SU-DHL-6 (cell line): ENCODE data around the gene PGA4.

ENCODE experiments used
- H2AFZ ChIP-seq: fragments of 200-600 bp; sonication (generic); 2 replicates; pipeline ENCODE4 v1.6.1; 2014; ENCODE audit warnings: low read depth, mild to moderate bottlenecking, moderate library complexity, mixed read lengths, antibody characterized with exemption, low read length; ENCODE audit not compliant: severe bottlenecking
- H3F3A ChIP-seq: fragments of 200-600 bp; shearing (Covaris generic); 2 replicates; pipeline ENCODE4 v1.6.0; 2016; ENCODE audit warnings: antibody characterized with exemption, mild to moderate bottlenecking; ENCODE audit not compliant: insufficient read depth
- H3K27ac ChIP-seq: fragments of 200-600 bp; sonication (generic); 2 replicates; pipeline ENCODE4 v1.5.1; 2016; ENCODE audit warnings: low read depth, mild to moderate bottlenecking, low read length, moderate library complexity, mixed read lengths
- H3K27me3 ChIP-seq: fragments of 200-600 bp; sonication (generic), shearing (Covaris generic); 2 replicates; pipeline ENCODE4 v1.6.0; 2014; ENCODE audit warnings: mild to moderate bottlenecking, low read length
- H3K36me3 ChIP-seq: fragments of 200-600 bp; sonication (generic); 2 replicates; pipeline ENCODE4 v1.6.1; 2014; ENCODE audit warnings: mild to moderate bottlenecking, low read length, mixed read lengths
- H3K4me2 ChIP-seq: fragments of 300-600, 200-600 bp; shearing (Covaris generic), sonication (generic); 2 replicates; pipeline ENCODE4 v1.6.0; 2014; ENCODE audit warnings: low read length, low read depth, mild to moderate bottlenecking; ENCODE audit not compliant: poor library complexity, severe bottlenecking
- H3K4me3 ChIP-seq: fragments of 200-600 bp; sonication (generic); 2 replicates; pipeline ENCODE4 v1.5.1; 2014; ENCODE audit warnings: antibody characterized with exemption, low read length, mild to moderate bottlenecking, mixed read lengths; ENCODE audit not compliant: insufficient read depth, poor library complexity, severe bottlenecking
- H3K79me2 ChIP-seq: fragments of 200-600 bp; sonication (generic); 2 replicates; pipeline ENCODE4 v1.6.1; 2014; ENCODE audit warnings: mild to moderate bottlenecking, low read length, moderate library complexity; ENCODE audit not compliant: insufficient read depth
- H3K9ac ChIP-seq: fragments of 200-600 bp; sonication (generic); 2 replicates; pipeline ENCODE4 v1.7.0; 2014; ENCODE audit warnings: mild to moderate bottlenecking, low read length
- H3K9me2 ChIP-seq: fragments of 200-600 bp; sonication (generic); replicated peaks from 2 replicates; pipeline ENCODE4 v1.6.1; 2014; ENCODE audit warnings: low read length; ENCODE audit not compliant: insufficient read depth
- H3K9me3 ChIP-seq: fragments of 200-600 bp; sonication (generic); 2 replicates; pipeline ENCODE4 v1.6.1; 2014; ENCODE audit warnings: low read length, mixed read lengths; ENCODE audit not compliant: insufficient read depth
- H4K20me1 ChIP-seq: fragments of 200-600 bp; sonication (generic); 2 replicates; pipeline ENCODE4 v1.6.1; 2014; ENCODE audit warnings: low read depth, mild to moderate bottlenecking, antibody characterized with exemption, low read length, moderate library complexity, mixed read lengths
- EZH2phosphoT487 ChIP-seq: fragments of 200-600 bp; sonication (generic), shearing (Covaris generic); conservative IDR thresholded peaks from 2 replicates; pipeline ENCODE4 v1.6.1; 2018; ENCODE audit warnings: mild to moderate bottlenecking, antibody characterized with exemption, low read length, moderate library complexity, mixed read lengths
- TF ChIP-seq, protein P1 (sequence below): fragments of 200-600 bp; sonication (generic); IDR thresholded peaks from one replicate; pipeline ENCODE4 v1.5.1; 2017; ENCODE audit warnings: antibody characterized with exemption, mild to moderate bottlenecking, low read length, moderate library complexity; ENCODE audit not compliant: insufficient read depth, poor library complexity, severe bottlenecking

The PGA4 gene

GRCh38 chr11:61194169-61194671, 27.9 kb upstream of the PGA4 start:
- Histone ChIP-seq H3K79me2 (no peaks in the 10 kb centered on the region), H3K27me3 (no peaks in the 10 kb centered on the region), H3K9me2 (no peaks in the 10 kb centered on the region), H3K9me3 (no peaks in the 10 kb centered on the region), H3K9ac (no peak overlapping the region), H3F3A (no peaks in the 10 kb centered on the region), H3K4me2 (no peak overlapping the region), H3K27ac (no peak overlapping the region), H4K20me1 (no peaks in the 10 kb centered on the region), H3K36me3 (no peaks in the 10 kb centered on the region), H2AFZ (no peak overlapping the region), H3K4me3 (no peak overlapping the region)
- TF ChIP-seq, protein P1, sequence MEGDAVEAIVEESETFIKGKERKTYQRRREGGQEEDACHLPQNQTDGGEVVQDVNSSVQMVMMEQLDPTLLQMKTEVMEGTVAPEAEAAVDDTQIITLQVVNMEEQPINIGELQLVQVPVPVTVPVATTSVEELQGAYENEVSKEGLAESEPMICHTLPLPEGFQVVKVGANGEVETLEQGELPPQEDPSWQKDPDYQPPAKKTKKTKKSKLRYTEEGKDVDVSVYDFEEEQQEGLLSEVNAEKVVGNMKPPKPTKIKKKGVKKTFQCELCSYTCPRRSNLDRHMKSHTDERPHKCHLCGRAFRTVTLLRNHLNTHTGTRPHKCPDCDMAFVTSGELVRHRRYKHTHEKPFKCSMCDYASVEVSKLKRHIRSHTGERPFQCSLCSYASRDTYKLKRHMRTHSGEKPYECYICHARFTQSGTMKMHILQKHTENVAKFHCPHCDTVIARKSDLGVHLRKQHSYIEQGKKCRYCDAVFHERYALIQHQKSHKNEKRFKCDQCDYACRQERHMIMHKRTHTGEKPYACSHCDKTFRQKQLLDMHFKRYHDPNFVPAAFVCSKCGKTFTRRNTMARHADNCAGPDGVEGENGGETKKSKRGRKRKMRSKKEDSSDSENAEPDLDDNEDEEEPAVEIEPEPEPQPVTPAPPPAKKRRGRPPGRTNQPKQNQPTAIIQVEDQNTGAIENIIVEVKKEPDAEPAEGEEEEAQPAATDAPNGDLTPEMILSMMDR: no peak
- no peak for TF ChIP-seq EZH2phosphoT487

DNA sequence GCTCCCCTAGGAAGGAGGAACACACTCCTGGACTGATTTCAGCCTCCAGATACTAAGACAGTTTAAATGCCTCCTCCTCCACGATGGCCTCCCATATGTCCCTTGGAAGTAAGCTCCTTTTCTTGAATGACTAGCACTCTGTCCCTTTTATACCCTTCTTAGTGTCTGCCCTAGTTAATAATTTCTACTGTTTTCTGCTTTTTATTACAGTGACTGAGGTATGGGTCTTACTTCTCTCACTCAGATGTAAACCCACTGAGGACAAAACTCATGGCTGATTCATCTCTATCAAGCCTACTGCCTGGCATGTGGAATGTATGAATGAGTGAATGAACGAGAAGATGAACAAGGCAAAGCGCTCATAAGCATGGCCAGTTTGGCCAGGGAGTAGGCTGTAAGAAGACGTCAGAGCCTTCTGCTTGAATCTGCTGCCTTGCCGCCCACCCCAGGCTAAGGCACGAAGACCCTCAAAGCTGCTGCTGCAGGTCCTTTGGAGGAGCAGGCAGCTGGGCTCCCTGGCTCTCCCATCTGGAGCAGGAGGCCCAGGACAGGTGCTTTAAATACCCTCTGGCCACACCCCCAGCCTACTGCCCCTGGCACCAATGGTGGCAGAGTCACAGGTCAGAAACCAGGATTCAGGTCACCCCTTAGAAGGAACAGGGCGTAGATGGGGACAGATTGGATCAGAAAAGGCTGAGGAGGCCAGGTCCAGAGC, 27.0 kb upstream of the PGA4 start:
- no peaks in the 10 kb centered on the region for H3K27me3 ChIP-seq
- no peak overlapping the region for H3K4me3 ChIP-seq
- no peaks in the 10 kb centered on the region for H3K36me3 ChIP-seq
- no peak overlapping the region for H3K9ac ChIP-seq
- no peaks in the 10 kb centered on the region for H3K9me2 ChIP-seq
- no peak overlapping the region for H3K4me2 ChIP-seq
- no peak overlapping the region for H2AFZ ChIP-seq
- no peaks in the 10 kb centered on the region for H3K9me3 ChIP-seq
- H3F3A ChIP-seq: no peaks in the 10 kb centered on the region
- H3K79me2 ChIP-seq: no peaks in the 10 kb centered on the region
- no peak overlapping the region for H3K27ac ChIP-seq
- H4K20me1 ChIP-seq: no peaks in the 10 kb centered on the region
- no peak for TF ChIP-seq EZH2phosphoT487

DNA sequence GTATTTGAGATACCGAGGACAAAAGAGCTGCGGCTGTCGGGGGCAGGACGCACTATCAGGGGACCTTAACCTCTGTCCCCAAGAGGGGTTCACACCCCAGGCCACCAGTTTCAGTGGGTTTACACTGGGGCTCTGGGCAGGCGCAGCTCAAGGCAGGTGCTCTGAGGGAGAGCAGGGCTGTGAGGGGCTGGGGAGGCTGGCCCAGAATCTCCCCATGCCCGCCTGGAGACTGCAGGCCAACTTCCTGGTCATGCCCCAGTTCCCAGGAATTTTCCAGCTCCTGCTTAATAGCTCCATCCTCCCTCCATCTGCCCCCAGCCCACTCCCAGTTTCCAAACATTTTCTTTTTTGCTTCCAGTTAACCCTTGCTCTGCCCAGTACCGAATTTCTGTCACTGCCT, 26.4 kb upstream of the PGA4 start:
- H3K9me2 ChIP-seq: no peaks in the 10 kb centered on the region
- H3K36me3 ChIP-seq: no peaks in the 10 kb centered on the region
- TF ChIP-seq, protein P1: no peak
- no peak for TF ChIP-seq EZH2phosphoT487
- no peak overlapping the region for H3K9ac ChIP-seq
- H3F3A ChIP-seq: no peaks in the 10 kb centered on the region
- H3K9me3 ChIP-seq: no peaks in the 10 kb centered on the region
- no peak overlapping the region for H3K27ac ChIP-seq
- H3K4me2 ChIP-seq: no peak overlapping the region
- no peak overlapping the region for H3K4me3 ChIP-seq
- H4K20me1 ChIP-seq: no peaks in the 10 kb centered on the region
- no peaks in the 10 kb centered on the region for H3K79me2 ChIP-seq
- no peak overlapping the region for H2AFZ ChIP-seq
- H3K27me3 ChIP-seq: no peaks in the 10 kb centered on the region

GRCh38 chr11:61198361-61198760, 23.8 kb upstream of the PGA4 start:
- Histone ChIP-seq H4K20me1 (no peaks in the 10 kb centered on the region), H3K9ac (no peak overlapping the region), H3K79me2 (no peaks in the 10 kb centered on the region), H3K4me2 (no peak overlapping the region), H3K4me3 (no peak overlapping the region), H2AFZ (no peak overlapping the region), H3K9me3 (no peaks in the 10 kb centered on the region), H3K27me3 (no peaks in the 10 kb centered on the region), H3K9me2 (no peaks in the 10 kb centered on the region), H3K36me3 (no peaks in the 10 kb centered on the region), H3F3A (no peaks in the 10 kb centered on the region), H3K27ac (no peak overlapping the region)
- TF ChIP-seq EZH2phosphoT487: no peak
- TF ChIP-seq, protein P1: no peak
